Liver (tissue), 9 donors: ENCODE results near the gene ATP1B1. TPM values are rescaled to one million over a fixed set of nuclear protein-coding genes. Genes with fewer than 3 reads are reported as not detected.

Experiments
- DNase-seq: peaks from one replicate; pipeline ENCODE4 v3.0.0-alpha.2; 2017; ENCODE audit warnings: low spot score
- H3K27ac ChIP-seq, 2 donors: one replicate each; pipeline ENCODE4 v1.7.0; 2013; ENCODE audit warnings: inconsistent platforms in 2 of 2, low read length in 2 of 2, control low read depth in 1 of 2, low read depth in 1 of 2, mild to moderate bottlenecking in 1 of 2
- H3K27me3 ChIP-seq, 4 donors: one replicate each; pipeline versions ENCODE4 v1.6.1 to v1.7.0; 2013; ENCODE audit warnings: low read length in 3 of 4, inconsistent platforms in 1 of 4, mild to moderate bottlenecking in 1 of 4, moderate library complexity in 1 of 4; ENCODE audit not compliant: control insufficient read depth in 4 of 4, insufficient read depth in 4 of 4
- H3K36me3 ChIP-seq, 4 donors: one replicate each; pipeline versions ENCODE4 v1.6.1 to v1.7.0; 2013; ENCODE audit warnings: low read length in 3 of 4, mild to moderate bottlenecking in 3 of 4, low read depth in 1 of 4, moderate library complexity in 1 of 4; ENCODE audit not compliant: control insufficient read depth in 4 of 4, insufficient read depth in 3 of 4
- H3K4me1 ChIP-seq, 4 donors: one replicate each; pipeline versions ENCODE4 v1.6.1 to v1.7.0; 2013; ENCODE audit warnings: low read length in 3 of 4, mild to moderate bottlenecking in 3 of 4, moderate library complexity in 1 of 4; ENCODE audit not compliant: control insufficient read depth in 4 of 4, insufficient read depth in 4 of 4
- H3K4me3 ChIP-seq, 3 donors: one replicate each; pipeline versions ENCODE4 v1.6.1 to v1.7.0; 2013; ENCODE audit warnings: low read length in 3 of 3, control low read depth in 1 of 3, low read depth in 1 of 3, mild to moderate bottlenecking in 1 of 3
- H3K9ac ChIP-seq, 2 donors: one replicate each; pipeline ENCODE4 v1.7.0; 2013; ENCODE audit warnings: low read length in 2 of 2, mild to moderate bottlenecking in 2 of 2, moderate library complexity in 2 of 2, control low read depth in 1 of 2, low read depth in 1 of 2
- H3K9me3 ChIP-seq, 4 donors: one replicate each; pipeline versions ENCODE4 v1.6.1 to v1.7.0; 2013; ENCODE audit warnings: low read length in 3 of 4; ENCODE audit not compliant: control insufficient read depth in 4 of 4
- ATF3 ChIP-seq: IDR thresholded peaks from 2 replicates; pipeline ENCODE4 v1.6.1; 2016; ENCODE audit warnings: antibody characterized with exemption
- EGR1 ChIP-seq, 2 donors: IDR thresholded peaks; 2 replicates each; pipeline ENCODE4 v1.6.1; 2016 to 2018; ENCODE audit warnings: antibody characterized with exemption in 2 of 2, low read depth in 2 of 2
- FOXA1 ChIP-seq: IDR thresholded peaks from 2 replicates; pipeline ENCODE4 v1.6.1; 2016; ENCODE audit warnings: antibody characterized with exemption
- FOXA2 ChIP-seq: IDR thresholded peaks from 2 replicates; pipeline ENCODE4 v1.6.1; 2016; ENCODE audit warnings: antibody characterized with exemption
- GABPA ChIP-seq, 2 donors: IDR thresholded peaks in 1 of 2; conservative IDR thresholded peaks in 1 of 2; 2 replicates each; pipeline ENCODE4 v1.6.1; 2016; ENCODE audit warnings: antibody characterized with exemption in 2 of 2, mild to moderate bottlenecking in 1 of 2, moderate library complexity in 1 of 2
- HNF4G ChIP-seq: IDR thresholded peaks from 2 replicates; pipeline ENCODE4 v1.6.1; 2016; ENCODE audit warnings: antibody characterized with exemption
- JUND ChIP-seq, 2 donors: IDR thresholded peaks; 2 replicates each; pipeline ENCODE4 v1.6.1; 2016; ENCODE audit warnings: antibody characterized with exemption in 2 of 2
- NR2F2 ChIP-seq: IDR thresholded peaks from 2 replicates; pipeline ENCODE4 v1.6.1; 2016; ENCODE audit warnings: antibody characterized with exemption
- RAD21 ChIP-seq, 2 donors: IDR thresholded peaks; 2 replicates each; pipeline ENCODE4 v1.6.1; 2016; ENCODE audit warnings: antibody characterized with exemption in 2 of 2, mild to moderate bottlenecking in 2 of 2
- RXRA ChIP-seq, 2 donors: IDR thresholded peaks; 2 replicates each; pipeline ENCODE4 v1.6.1; 2017 to 2018; ENCODE audit warnings: antibody characterized with exemption in 2 of 2, mild to moderate bottlenecking in 1 of 2
- SP1 ChIP-seq: IDR thresholded peaks from 2 replicates; pipeline ENCODE4 v1.6.1; 2018; ENCODE audit warnings: antibody characterized with exemption, mild to moderate bottlenecking
- TAF1 ChIP-seq: conservative IDR thresholded peaks from 2 replicates; pipeline ENCODE4 v1.6.1; 2016; ENCODE audit warnings: antibody characterized with exemption, mild to moderate bottlenecking
- WGBS: extraction: QIAGEN DNeasy Blood & Tissue Kit; methylation state at CpG from one replicate; pipeline ENCODE4 v1.1.7; 2013; 5-methylcytosine and 5-hydroxymethylcytosine counted together
- polyA plus RNA-seq, 2 donors: library from polyadenylated mRNA; stranded (reverse) in 1 of 2; unstranded in 1 of 2; fragments of 200-250 nt in 1 of 2; fragments of >200 nt in 1 of 2; fragmentation: Nextera tagmentation in 1 of 2; extraction: Ambion mirVana in 1 of 2; gene quantifications; one replicate each; pipeline versions ENCODE4 v1.2.1 to v1.2.3, GENCODE V29; 2013 to 2015
- total RNA-seq, 2 donors: library from RNA; depleted of rRNA; stranded (reverse); fragments of >200 nt; gene quantifications; one replicate each; pipeline ENCODE4 v1.2.3, GENCODE V29; 2014
- TF ChIP-seq, protein P1 (sequence below): IDR thresholded peaks from 2 replicates; pipeline ENCODE4 v1.6.1; 2016; ENCODE audit warnings: antibody characterized with exemption, mild to moderate bottlenecking
- TF ChIP-seq, protein P2 (sequence below): IDR thresholded peaks from 2 replicates; pipeline ENCODE4 v1.6.1; 2016; ENCODE audit warnings: antibody characterized with exemption
- TF ChIP-seq, protein P3 (sequence below): fragments of 150-350 bp; IDR thresholded peaks from 2 replicates; pipeline ENCODE4 v1.5.1; 2017; ENCODE audit warnings: improper control_type of control experiment, low read depth, low read length; ENCODE audit not compliant: missing input control
- TF ChIP-seq, protein P4 (sequence below): IDR thresholded peaks from 2 replicates; pipeline ENCODE4 v1.6.1; 2016; ENCODE audit warnings: antibody characterized with exemption
- donor health status: healthy.
- donor health status: healthy.
- donor health status: healthy.
- donor health status: healthy.
- donor health status: healthy.

The ATP1B1 gene
- total and polyA plus RNA-seq, 4 donors: 36.1 to 57.0 (median 46.5) TPM

DNA sequence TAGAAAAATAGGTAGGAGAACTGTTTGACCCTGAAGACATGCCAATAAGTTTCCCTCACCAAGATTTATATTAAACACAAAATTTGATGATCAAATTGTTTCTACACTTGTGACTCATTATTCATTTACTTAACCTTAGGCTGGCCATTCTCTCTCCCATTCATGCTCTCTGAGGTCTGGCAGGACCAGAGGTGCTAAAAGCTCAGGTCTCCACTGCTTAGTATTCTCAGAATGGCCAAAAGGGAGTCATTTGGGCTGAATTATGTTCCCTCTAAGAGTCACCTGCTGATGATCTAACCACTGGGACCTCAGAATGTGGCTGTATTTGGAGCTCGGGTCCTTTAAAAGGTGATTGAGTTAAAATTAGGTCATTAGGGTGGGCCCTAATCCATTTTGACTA is 47.1 kb upstream of the ATP1B1 start:
- no peak for DNase-seq
- Histone ChIP-seq H3K36me3 (no peaks in the 10 kb centered on the region), H3K27ac (no peak overlapping the region), H3K27me3 (no peaks in the 10 kb centered on the region), H3K4me1 (no peaks in the 10 kb centered on the region), H3K9ac (no peak overlapping the region), H3K9me3 (peaks cover 0 to 3% (median 0%) of the 10 kb centered on the region in 4 donors), H3K4me3 (no peak overlapping the region)
- 93% methylated on average over 1 of the region's 1 CpG for WGBS
- TF ChIP-seq RXRA (IDR thresholded peaks at IDR 0.05): no peak
- no peak for TF ChIP-seq FOXA1
- TF ChIP-seq SP1: no peak
- TF ChIP-seq, protein P1, sequence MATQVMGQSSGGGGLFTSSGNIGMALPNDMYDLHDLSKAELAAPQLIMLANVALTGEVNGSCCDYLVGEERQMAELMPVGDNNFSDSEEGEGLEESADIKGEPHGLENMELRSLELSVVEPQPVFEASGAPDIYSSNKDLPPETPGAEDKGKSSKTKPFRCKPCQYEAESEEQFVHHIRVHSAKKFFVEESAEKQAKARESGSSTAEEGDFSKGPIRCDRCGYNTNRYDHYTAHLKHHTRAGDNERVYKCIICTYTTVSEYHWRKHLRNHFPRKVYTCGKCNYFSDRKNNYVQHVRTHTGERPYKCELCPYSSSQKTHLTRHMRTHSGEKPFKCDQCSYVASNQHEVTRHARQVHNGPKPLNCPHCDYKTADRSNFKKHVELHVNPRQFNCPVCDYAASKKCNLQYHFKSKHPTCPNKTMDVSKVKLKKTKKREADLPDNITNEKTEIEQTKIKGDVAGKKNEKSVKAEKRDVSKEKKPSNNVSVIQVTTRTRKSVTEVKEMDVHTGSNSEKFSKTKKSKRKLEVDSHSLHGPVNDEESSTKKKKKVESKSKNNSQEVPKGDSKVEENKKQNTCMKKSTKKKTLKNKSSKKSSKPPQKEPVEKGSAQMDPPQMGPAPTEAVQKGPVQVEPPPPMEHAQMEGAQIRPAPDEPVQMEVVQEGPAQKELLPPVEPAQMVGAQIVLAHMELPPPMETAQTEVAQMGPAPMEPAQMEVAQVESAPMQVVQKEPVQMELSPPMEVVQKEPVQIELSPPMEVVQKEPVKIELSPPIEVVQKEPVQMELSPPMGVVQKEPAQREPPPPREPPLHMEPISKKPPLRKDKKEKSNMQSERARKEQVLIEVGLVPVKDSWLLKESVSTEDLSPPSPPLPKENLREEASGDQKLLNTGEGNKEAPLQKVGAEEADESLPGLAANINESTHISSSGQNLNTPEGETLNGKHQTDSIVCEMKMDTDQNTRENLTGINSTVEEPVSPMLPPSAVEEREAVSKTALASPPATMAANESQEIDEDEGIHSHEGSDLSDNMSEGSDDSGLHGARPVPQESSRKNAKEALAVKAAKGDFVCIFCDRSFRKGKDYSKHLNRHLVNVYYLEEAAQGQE: no peak
- TF ChIP-seq TAF1: no peak
- TF ChIP-seq FOXA2: no peak
- TF ChIP-seq, protein P2, sequence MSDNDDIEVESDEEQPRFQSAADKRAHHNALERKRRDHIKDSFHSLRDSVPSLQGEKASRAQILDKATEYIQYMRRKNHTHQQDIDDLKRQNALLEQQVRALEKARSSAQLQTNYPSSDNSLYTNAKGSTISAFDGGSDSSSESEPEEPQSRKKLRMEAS: no peak
- TF ChIP-seq ATF3: no peak
- no peak for TF ChIP-seq GABPA (IDR thresholded peaks at IDR 0.05 in 1 of 2, conservative IDR thresholded peaks at IDR 0.05 in 1 of 2)
- TF ChIP-seq EGR1 (IDR thresholded peaks at IDR 0.05; ENCODE audit: low read depth in 2 of 2): no peak
- TF ChIP-seq HNF4G: no peak
- no peak for TF ChIP-seq RAD21 (IDR thresholded peaks at IDR 0.05)
- TF ChIP-seq, protein P3, sequence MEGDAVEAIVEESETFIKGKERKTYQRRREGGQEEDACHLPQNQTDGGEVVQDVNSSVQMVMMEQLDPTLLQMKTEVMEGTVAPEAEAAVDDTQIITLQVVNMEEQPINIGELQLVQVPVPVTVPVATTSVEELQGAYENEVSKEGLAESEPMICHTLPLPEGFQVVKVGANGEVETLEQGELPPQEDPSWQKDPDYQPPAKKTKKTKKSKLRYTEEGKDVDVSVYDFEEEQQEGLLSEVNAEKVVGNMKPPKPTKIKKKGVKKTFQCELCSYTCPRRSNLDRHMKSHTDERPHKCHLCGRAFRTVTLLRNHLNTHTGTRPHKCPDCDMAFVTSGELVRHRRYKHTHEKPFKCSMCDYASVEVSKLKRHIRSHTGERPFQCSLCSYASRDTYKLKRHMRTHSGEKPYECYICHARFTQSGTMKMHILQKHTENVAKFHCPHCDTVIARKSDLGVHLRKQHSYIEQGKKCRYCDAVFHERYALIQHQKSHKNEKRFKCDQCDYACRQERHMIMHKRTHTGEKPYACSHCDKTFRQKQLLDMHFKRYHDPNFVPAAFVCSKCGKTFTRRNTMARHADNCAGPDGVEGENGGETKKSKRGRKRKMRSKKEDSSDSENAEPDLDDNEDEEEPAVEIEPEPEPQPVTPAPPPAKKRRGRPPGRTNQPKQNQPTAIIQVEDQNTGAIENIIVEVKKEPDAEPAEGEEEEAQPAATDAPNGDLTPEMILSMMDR: no peak
- TF ChIP-seq, protein P4, sequence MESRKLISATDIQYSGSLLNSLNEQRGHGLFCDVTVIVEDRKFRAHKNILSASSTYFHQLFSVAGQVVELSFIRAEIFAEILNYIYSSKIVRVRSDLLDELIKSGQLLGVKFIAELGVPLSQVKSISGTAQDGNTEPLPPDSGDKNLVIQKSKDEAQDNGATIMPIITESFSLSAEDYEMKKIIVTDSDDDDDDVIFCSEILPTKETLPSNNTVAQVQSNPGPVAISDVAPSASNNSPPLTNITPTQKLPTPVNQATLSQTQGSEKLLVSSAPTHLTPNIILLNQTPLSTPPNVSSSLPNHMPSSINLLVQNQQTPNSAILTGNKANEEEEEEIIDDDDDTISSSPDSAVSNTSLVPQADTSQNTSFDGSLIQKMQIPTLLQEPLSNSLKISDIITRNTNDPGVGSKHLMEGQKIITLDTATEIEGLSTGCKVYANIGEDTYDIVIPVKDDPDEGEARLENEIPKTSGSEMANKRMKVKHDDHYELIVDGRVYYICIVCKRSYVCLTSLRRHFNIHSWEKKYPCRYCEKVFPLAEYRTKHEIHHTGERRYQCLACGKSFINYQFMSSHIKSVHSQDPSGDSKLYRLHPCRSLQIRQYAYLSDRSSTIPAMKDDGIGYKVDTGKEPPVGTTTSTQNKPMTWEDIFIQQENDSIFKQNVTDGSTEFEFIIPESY: no peak
- TF ChIP-seq NR2F2: no peak
- no peak for TF ChIP-seq JUND (IDR thresholded peaks at IDR 0.05)
